K562 (cell line): ENCODE data around the gene CTF1. TPM values are rescaled to one million over a fixed set of nuclear protein-coding genes. Genes with fewer than 3 reads are reported as not detected.

ENCODE experiments used
- BACH1 ChIP-seq: fragments of 200-800 bp; sonication (Bioruptor generic); IDR thresholded peaks from 2 replicates; pipeline ENCODE4 v1.6.1; 2016; ENCODE audit warnings: missing genetic modification characterization, missing compliant biosample characterization
- BCOR ChIP-seq: fragments of 450-650 bp; IDR thresholded peaks from 2 replicates; pipeline ENCODE4 v1.6.1; 2016
- ELF1 ChIP-seq: fragments of 200-800 bp; sonication (Bioruptor generic); IDR thresholded peaks from 2 replicates; pipeline ENCODE4 v1.6.1; 2016; ENCODE audit warnings: missing genetic modification characterization, missing compliant biosample characterization
- GATA2 ChIP-seq: sonication (generic); formaldehyde crosslinking; IDR thresholded peaks from 2 replicates; pipeline ENCODE4 v1.4.0; 2020; ENCODE audit warnings: mild to moderate bottlenecking, missing genetic modification reagents
- GATAD2B ChIP-seq: fragments of 450-650 bp; IDR thresholded peaks from 2 replicates; pipeline ENCODE4 v1.6.1; 2017; ENCODE audit warnings: mild to moderate bottlenecking, borderline replicate concordance
- JUND ChIP-seq, 2 experiments: IDR thresholded peaks; 2 replicates in 1 of 2; 3 replicates in 1 of 2; pipeline ENCODE4 v1.6.1; 2011; ENCODE audit warnings: borderline replicate concordance in 2 of 2, low read depth in 2 of 2, low read length in 2 of 2, improper control_type of control experiment in 1 of 2, missing biosample characterization in 1 of 2, missing genetic modification characterization in 1 of 2, missing genetic modification reagents in 1 of 2
- NFXL1 ChIP-seq: fragments of 450-650 bp; formaldehyde crosslinking; IDR thresholded peaks from 2 replicates; pipeline ENCODE4 v1.4.0; 2021; ENCODE audit warnings: mild to moderate bottlenecking
- RBM22 ChIP-seq: fragments of 200-400 bp; formaldehyde crosslinking; IDR thresholded peaks from 2 replicates; pipeline ENCODE4 v1.6.1; 2018; ENCODE audit warnings: low read length, low read depth; ENCODE audit not compliant: poor library complexity, severe bottlenecking
- RCOR1 ChIP-seq, 2 experiments: IDR thresholded peaks; 2 replicates each; pipeline ENCODE4 v1.6.1; 2012; ENCODE audit warnings: low read depth in 2 of 2, low read length in 2 of 2, borderline replicate concordance in 1 of 2, improper control_type of control experiment in 1 of 2
- THRA ChIP-seq: fragments of 450-650 bp; IDR thresholded peaks from 2 replicates; pipeline ENCODE4 v1.6.1; 2017; ENCODE audit warnings: mild to moderate bottlenecking, moderate library complexity
- ZNF263 ChIP-seq: sonication (generic); formaldehyde crosslinking; IDR thresholded peaks from 2 replicates; pipeline ENCODE4 v1.8.0; 2022; ENCODE audit warnings: mild to moderate bottlenecking, missing genetic modification reagents, borderline replicate concordance
- ZNF280B ChIP-seq: fragments of 250-450 bp; sonication (Bioruptor Pico); IDR thresholded peaks from 2 replicates; pipeline ENCODE4 v1.5.1; 2021; ENCODE audit warnings: mild to moderate bottlenecking
- ZNF408 ChIP-seq: fragments of 250-450 bp; sonication (Bioruptor Pico); IDR thresholded peaks from 2 replicates; pipeline ENCODE4 v1.4.0; 2020; ENCODE audit warnings: low read depth, mild to moderate bottlenecking, moderate library complexity
- ZSCAN32 ChIP-seq: fragments of 450-650 bp; formaldehyde crosslinking; IDR thresholded peaks from 2 replicates; pipeline ENCODE4 v1.4.0; 2020; ENCODE audit warnings: mild to moderate bottlenecking, moderate library complexity
- polyA plus RNA-seq, 8 experiments: library from polyadenylated mRNA; depleted of rRNA in 4 of 8; stranded (reverse) in 5 of 8; unstranded in 3 of 8; fragments of >200 nt; fragmentation: Nextera tagmentation in 2 of 8; fragmentation: Illumina TruSeq in 1 of 8; extraction: Ambion mirVana in 2 of 8; extraction: Trizol in 1 of 8; gene quantifications; 2 replicates each; pipeline versions ENCODE4 v1.2.1 to v1.2.3, GENCODE V29; 2011 to 2014; ENCODE audit warnings: inconsistent platforms in 1 of 8, missing spikeins in 1 of 8
- total RNA-seq, 7 experiments: library from RNA; depleted of rRNA in 6 of 7; stranded (reverse); fragments of >200 nt in 6 of 7; fragmentation: Illumina TruSeq in 2 of 7; extraction: Trizol in 2 of 7; gene quantifications; 2 replicates each; pipeline versions ENCODE4 v1.2.1 to v1.2.3, GENCODE V29; 2011 to 2021; ENCODE audit warnings: low replicate concordance in 1 of 7
- TF ChIP-seq, protein P1 (sequence below): fragments of 250-450 bp; sonication (Bioruptor Pico); IDR thresholded peaks from 2 replicates; pipeline ENCODE4 v1.8.0; 2022; ENCODE audit warnings: inconsistent platforms
- TF ChIP-seq, protein P2 (sequence below): fragments of 450-650 bp; IDR thresholded peaks from 2 replicates; pipeline ENCODE4 v1.6.1; 2014; ENCODE audit warnings: low read depth, mild to moderate bottlenecking, moderate library complexity, borderline replicate concordance
- TF ChIP-seq, protein P3 (sequence below): fragments of 250-450 bp; sonication (Bioruptor Pico); IDR thresholded peaks from 2 replicates; pipeline ENCODE4 v1.8.0; 2022; ENCODE audit warnings: moderate library complexity, mild to moderate bottlenecking, inconsistent platforms

CTF1 gene
- total and polyA plus RNA-seq, 9 of the 15 experiments (the other 6 are each of a cell fraction or from before 2014, with no cell fraction given), result 0.24 to 2.5 (median 0.44) TPM

DNA sequence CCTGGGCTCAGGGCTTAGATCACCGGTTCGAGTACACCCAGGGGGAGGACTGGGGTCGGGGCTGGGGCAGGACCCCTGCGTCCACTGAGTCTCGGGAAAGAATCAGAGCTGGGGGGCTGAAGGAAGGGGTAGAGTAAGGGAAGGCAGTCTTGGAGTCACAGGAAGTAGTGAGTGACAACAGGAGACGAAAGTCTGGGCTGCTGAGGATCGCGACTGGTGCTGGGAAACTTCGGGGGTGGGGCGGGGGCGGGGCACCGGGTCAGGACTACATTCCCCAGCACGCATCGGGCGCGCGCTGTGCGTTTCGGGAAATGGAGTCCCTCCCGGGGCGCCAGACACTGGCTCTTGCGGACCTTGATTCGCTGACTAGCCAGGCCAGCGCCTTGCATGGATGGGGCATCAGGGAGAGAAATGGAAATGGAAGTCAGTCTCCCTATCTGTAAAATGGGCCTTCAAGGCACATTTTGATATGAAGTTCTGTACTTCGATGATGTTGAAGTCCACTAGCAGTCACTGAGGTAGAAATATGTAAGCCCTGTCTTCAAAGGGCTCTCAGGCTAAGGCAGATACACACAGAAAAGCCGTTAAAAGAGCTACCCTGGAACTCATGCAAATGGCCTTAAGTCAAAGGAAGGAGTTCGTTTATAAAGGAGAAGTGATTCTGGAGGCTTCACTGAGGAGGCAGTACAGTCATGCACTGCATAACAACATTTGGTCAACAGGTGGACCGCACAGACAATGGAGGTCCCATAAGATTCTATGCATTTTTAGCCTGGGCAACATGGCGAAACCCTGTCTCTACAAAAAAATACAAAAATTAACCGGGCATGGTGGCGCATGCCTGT is 697 bp downstream of the CTF1 start (continued):
- TF ChIP-seq, protein P1, sequence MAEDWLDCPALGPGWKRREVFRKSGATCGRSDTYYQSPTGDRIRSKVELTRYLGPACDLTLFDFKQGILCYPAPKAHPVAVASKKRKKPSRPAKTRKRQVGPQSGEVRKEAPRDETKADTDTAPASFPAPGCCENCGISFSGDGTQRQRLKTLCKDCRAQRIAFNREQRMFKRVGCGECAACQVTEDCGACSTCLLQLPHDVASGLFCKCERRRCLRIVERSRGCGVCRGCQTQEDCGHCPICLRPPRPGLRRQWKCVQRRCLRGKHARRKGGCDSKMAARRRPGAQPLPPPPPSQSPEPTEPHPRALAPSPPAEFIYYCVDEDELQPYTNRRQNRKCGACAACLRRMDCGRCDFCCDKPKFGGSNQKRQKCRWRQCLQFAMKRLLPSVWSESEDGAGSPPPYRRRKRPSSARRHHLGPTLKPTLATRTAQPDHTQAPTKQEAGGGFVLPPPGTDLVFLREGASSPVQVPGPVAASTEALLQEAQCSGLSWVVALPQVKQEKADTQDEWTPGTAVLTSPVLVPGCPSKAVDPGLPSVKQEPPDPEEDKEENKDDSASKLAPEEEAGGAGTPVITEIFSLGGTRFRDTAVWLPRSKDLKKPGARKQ (CRISPR knock-in tag), result no peak
- TF ChIP-seq RCOR1 (IDR thresholded peaks at IDR 0.05; ENCODE audit: borderline replicate concordance in 1 of 2, low read depth in 2 of 2, low read length in 2 of 2) (peak in 1 of 2 experiments; percentile 79; a peak in 1 of 4 replicates), GATA2 (CRISPR knock-in tag) (no peak), ZNF408 (no peak), GATAD2B (no peak), ZNF280B (CRISPR knock-in tag) (no peak), BACH1 (tag) (0 out of 2 replicates have a peak, but pooled peaks have one; percentile 45), ZSCAN32 (CRISPR knock-in tag) (no peak), THRA (no peak), NFXL1 (no peak), JUND (IDR thresholded peaks at IDR 0.05; ENCODE audit: borderline replicate concordance, low read depth, low read length) (peak; percentile 44; the same call in 1 of the 2 replicates), JUND (tag; IDR thresholded peaks at IDR 0.05; ENCODE audit: borderline replicate concordance, low read depth, low read length) (no peak; the same call in 2 of the 3 replicates), ZNF263 (CRISPR knock-in tag) (0 out of 2 replicates have a peak, but pooled peaks have one; percentile 10), ELF1 (peak; percentile 72; the same call in 1 of the 2 replicates), RBM22 (no peak), BCOR (peak; percentile 91)
- TF ChIP-seq, protein P2, sequence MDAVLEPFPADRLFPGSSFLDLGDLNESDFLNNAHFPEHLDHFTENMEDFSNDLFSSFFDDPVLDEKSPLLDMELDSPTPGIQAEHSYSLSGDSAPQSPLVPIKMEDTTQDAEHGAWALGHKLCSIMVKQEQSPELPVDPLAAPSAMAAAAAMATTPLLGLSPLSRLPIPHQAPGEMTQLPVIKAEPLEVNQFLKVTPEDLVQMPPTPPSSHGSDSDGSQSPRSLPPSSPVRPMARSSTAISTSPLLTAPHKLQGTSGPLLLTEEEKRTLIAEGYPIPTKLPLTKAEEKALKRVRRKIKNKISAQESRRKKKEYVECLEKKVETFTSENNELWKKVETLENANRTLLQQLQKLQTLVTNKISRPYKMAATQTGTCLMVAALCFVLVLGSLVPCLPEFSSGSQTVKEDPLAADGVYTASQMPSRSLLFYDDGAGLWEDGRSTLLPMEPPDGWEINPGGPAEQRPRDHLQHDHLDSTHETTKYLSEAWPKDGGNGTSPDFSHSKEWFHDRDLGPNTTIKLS, result peak; percentile 41; the same call in 1 of the 2 replicates
- TF ChIP-seq, protein P3, sequence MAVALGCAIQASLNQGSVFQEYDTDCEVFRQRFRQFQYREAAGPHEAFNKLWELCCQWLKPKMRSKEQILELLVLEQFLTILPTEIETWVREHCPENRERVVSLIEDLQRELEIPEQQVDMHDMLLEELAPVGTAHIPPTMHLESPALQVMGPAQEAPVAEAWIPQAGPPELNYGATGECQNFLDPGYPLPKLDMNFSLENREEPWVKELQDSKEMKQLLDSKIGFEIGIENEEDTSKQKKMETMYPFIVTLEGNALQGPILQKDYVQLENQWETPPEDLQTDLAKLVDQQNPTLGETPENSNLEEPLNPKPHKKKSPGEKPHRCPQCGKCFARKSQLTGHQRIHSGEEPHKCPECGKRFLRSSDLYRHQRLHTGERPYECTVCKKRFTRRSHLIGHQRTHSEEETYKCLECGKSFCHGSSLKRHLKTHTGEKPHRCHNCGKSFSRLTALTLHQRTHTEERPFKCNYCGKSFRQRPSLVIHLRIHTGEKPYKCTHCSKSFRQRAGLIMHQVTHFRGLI (CRISPR knock-in tag), result no peak
